ENCODE measurements around the gene SLC13A3.

DNA sequence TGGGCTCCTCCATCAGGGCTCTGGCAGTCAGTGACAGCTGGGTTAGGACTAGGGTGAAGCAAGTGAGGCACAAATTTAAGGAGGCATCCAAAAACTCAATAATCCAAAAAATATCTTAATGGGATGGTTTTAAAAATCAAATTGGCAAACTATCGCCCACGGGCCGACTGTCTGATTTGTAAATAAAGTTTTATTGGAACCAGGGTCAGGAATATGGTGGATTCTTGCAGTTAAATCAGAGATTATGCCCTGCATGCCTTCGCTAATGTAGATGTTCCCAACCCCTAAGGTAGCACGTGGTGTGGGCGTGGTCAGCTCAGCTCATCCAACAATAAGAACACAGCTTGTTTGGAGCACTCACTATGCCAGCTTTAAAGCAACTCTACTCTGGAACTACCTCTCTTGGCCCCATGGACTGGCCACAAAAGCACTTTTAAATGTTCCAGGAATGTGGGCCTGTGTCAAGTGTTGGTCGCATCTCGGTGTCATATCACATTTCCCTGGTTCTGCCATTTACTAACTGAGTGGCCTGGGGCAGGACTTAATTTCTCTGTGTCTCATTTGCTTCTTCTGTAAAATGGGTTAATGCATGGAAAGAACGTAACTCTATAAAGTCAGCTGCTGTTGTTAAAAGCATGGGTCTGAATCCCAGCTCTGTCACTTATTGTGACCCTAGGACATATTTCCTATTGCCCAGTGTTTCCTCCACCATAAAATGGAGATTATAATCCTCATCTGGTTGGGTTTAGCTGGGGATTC lies 31.0 kb upstream of the SLC13A3 start:
- TF ChIP-seq POLR2A (IDR thresholded peaks at IDR 0.05) (no peak), POLR2AphosphoS5 (IDR thresholded peaks at IDR 0.05) (no peak)

Data from suprapubic skin (tissue), 4 donors.